Hepatocyte (in vitro differentiated cells): ENCODE results near the gene CHAF1A. TPM values are rescaled to one million over a fixed set of nuclear protein-coding genes. Genes with fewer than 3 reads are reported as not detected.

Source experiments
- DNase-seq: peaks from one replicate; pipeline ENCODE4 v3.0.0-alpha.2; 2016; ENCODE audit warnings: low spot score
- H2AFZ ChIP-seq: fragments of 200-600 bp; sonication (generic); 2 replicates; pipeline ENCODE4 v1.6.0; 2016; ENCODE audit warnings: antibody characterized with exemption, mild to moderate bottlenecking
- H3K27ac ChIP-seq: fragments of 200-600 bp; sonication (generic); 2 replicates; pipeline ENCODE4 v1.5.1; 2016; ENCODE audit warnings: mild to moderate bottlenecking
- H3K27me3 ChIP-seq: fragments of 200-600 bp; sonication (generic); 2 replicates; pipeline ENCODE4 v1.6.1; 2016
- H3K36me3 ChIP-seq: fragments of 200-600 bp; sonication (generic); replicated peaks from 2 replicates; pipeline ENCODE4 v1.5.1; 2016; ENCODE audit warnings: low read depth; ENCODE audit not compliant: insufficient read depth
- H3K4me1 ChIP-seq: fragments of 200-600 bp; sonication (generic); 2 replicates; pipeline ENCODE4 v1.5.1; 2016; ENCODE audit warnings: mild to moderate bottlenecking, moderate library complexity; ENCODE audit not compliant: insufficient read depth
- H3K4me2 ChIP-seq: fragments of 200-600 bp; sonication (generic); 2 replicates; pipeline ENCODE4 v1.6.0; 2016
- H3K4me3 ChIP-seq: fragments of 200-600 bp; sonication (generic); 2 replicates; pipeline ENCODE4 v1.5.1; 2016; ENCODE audit warnings: mild to moderate bottlenecking
- H3K79me2 ChIP-seq: fragments of 200-600 bp; sonication (generic); 2 replicates; pipeline ENCODE4 v1.6.0; 2017; ENCODE audit warnings: mild to moderate bottlenecking
- H3K9me2 ChIP-seq: fragments of 200-600 bp; sonication (generic); replicated peaks from 2 replicates; pipeline ENCODE4 v1.6.0; 2017; ENCODE audit warnings: mild to moderate bottlenecking; ENCODE audit not compliant: insufficient read depth
- H3K9me3 ChIP-seq: fragments of 200-600 bp; sonication (generic); 2 replicates; pipeline ENCODE4 v1.5.1; 2016; ENCODE audit warnings: low read depth, mild to moderate bottlenecking
- H4K20me1 ChIP-seq: fragments of 200-600 bp; sonication (generic); 2 replicates; pipeline ENCODE4 v1.6.0; 2016; ENCODE audit warnings: mild to moderate bottlenecking; ENCODE audit not compliant: insufficient read depth, poor library complexity, severe bottlenecking
- EZH2 ChIP-seq: fragments of 200-600 bp; sonication (generic); IDR thresholded peaks from 2 replicates; pipeline ENCODE4 v1.6.1; 2016; ENCODE audit warnings: antibody characterized with exemption, mild to moderate bottlenecking, borderline replicate concordance
- EZH2phosphoT487 ChIP-seq: fragments of 200-600 bp; sonication (generic); IDR thresholded peaks from one replicate; pipeline ENCODE4 v1.6.1; 2018; ENCODE audit warnings: antibody characterized with exemption, mild to moderate bottlenecking, low read depth, moderate library complexity; ENCODE audit not compliant: unreplicated experiment, severe bottlenecking
- WGBS: methylation state at CpG from one replicate; pipeline ENCODE4 v1.1.6; 2016; ENCODE audit warnings: low lambda C conversion rate; ENCODE audit errors: missing lambda C conversion rate; 5-methylcytosine and 5-hydroxymethylcytosine counted together
- polyA plus RNA-seq: library from polyadenylated mRNA; unstranded; fragments of >200 nt; fragmentation: Nextera tagmentation; extraction: Ambion mirVana; gene quantifications from 2 replicates; pipeline ENCODE4 v1.2.1, GENCODE V29; 2016
- total RNA-seq: library from RNA; depleted of rRNA; stranded (reverse); fragments of >200 nt; gene quantifications from 2 replicates; pipeline ENCODE4 v1.2.3, GENCODE V29; 2014
- TF ChIP-seq, protein P1 (sequence below): fragments of 200-600 bp; sonication (generic); IDR thresholded peaks from 2 replicates; pipeline ENCODE4 v1.5.1; 2016; ENCODE audit warnings: antibody characterized with exemption, mild to moderate bottlenecking; ENCODE audit not compliant: poor library complexity

Gene CHAF1A
- total and polyA plus RNA-seq, 2 experiments from 2014 or later, result 6.2 to 6.5 TPM

DNA sequence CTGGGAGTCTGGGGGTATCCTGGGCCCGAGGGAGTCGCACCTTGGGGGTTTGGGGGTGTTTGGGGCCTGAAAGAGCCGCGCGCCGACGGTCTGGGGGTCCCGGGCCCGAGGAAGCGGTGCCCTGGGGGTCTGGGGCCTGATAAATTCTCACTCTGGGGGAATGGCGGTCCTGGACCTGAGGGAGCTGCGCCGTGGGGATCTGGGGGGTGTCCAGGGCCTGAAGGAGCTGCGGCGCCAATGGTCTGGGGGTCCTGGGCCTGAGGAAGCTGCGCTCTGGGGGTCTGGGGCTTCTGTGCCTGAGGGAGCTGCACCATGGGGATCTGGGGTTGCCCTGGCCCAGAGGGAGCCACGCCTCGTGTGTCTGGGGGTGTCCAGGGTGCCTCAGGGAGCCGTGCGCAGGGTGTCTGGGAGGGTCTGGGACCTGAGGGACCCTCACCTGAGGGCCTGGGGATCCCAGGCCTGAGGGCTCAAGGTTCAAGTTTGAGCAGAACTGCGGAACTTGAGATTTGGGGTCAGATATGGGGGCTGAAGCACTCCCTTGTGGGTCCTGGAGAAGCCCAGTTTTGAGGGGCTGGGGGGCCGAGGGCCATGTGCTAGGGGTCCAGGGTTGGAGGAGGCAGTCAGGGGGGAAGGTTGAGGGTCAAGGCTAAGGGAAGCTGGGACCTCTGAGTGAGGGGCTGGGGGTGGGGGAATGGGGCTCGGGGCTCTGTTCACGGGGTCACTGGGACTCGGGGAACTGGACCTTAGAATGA is 70.7 kb downstream of the CHAF1A start:
- Histone ChIP-seq H3K79me2 (peaks cover 31% of the 10 kb centered on the region), H3K4me2 (peak overlapping the region; percentile 93), H3K9me3 (no peaks in the 10 kb centered on the region), H2AFZ (no peak overlapping the region), H3K4me1 (peaks cover 8% of the 10 kb centered on the region), H3K36me3 (no peaks in the 10 kb centered on the region), H3K27ac (no peak overlapping the region), H4K20me1 (peaks cover 19% of the 10 kb centered on the region), H3K27me3 (no peaks in the 10 kb centered on the region), H3K9me2 (no peaks in the 10 kb centered on the region), H3K4me3 (peak overlapping the region; percentile 14)
- WGBS, result 22% methylated on average over 15 of the region's 25 CpGs
- TF ChIP-seq, protein P1, sequence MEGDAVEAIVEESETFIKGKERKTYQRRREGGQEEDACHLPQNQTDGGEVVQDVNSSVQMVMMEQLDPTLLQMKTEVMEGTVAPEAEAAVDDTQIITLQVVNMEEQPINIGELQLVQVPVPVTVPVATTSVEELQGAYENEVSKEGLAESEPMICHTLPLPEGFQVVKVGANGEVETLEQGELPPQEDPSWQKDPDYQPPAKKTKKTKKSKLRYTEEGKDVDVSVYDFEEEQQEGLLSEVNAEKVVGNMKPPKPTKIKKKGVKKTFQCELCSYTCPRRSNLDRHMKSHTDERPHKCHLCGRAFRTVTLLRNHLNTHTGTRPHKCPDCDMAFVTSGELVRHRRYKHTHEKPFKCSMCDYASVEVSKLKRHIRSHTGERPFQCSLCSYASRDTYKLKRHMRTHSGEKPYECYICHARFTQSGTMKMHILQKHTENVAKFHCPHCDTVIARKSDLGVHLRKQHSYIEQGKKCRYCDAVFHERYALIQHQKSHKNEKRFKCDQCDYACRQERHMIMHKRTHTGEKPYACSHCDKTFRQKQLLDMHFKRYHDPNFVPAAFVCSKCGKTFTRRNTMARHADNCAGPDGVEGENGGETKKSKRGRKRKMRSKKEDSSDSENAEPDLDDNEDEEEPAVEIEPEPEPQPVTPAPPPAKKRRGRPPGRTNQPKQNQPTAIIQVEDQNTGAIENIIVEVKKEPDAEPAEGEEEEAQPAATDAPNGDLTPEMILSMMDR, result no peak
- no peak for TF ChIP-seq EZH2phosphoT487
- no peak for DNase-seq

DNA sequence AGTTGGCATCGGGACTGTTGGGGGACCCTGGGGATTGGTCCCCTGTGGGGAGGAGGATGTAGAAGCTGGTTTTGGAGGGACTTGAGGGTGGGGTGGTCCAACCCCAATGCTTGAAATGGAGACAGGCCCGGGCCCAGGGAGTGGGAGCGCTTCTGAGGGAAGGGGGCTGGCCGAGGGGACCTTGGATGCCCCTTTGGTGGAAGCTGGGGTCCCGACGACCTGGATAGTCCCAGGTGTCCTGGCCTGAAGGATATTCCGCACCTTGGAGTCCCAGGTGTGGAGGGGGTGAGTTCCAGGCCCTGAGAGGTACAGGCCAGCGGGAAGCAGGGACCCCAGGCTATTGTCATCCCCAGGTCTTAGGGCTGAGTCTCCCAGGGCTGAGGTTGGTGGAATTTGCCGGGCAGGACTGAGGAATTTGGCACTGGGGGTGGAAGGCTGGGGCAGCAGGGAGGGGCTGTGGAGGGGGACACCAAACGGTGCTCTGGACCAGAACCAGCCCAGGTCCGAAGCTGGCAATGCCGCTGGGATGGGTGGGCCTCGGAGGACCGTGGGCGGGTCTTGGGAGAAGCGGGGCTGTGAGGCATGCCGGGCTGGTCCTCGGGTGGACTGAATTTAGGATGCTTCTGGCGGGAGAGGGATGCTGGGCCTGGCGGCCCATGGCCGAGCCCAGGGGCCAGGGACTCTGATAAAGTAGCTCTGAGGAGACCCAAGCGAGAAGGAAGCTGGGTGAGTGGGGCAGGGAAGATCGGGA is 71.5 kb downstream of the CHAF1A start:
- H4K20me1 ChIP-seq, result peaks cover 19% of the 10 kb centered on the region
- peak overlapping the region; percentile 43 for H2AFZ ChIP-seq
- peaks cover 8% of the 10 kb centered on the region for H3K4me1 ChIP-seq
- H3K27ac ChIP-seq, result peak overlapping the region; percentile 26
- H3K79me2 ChIP-seq, result peaks cover 31% of the 10 kb centered on the region
- no peaks in the 10 kb centered on the region for H3K9me2 ChIP-seq
- DNase-seq, result no peak
- H3K9me3 ChIP-seq, result no peaks in the 10 kb centered on the region
- TF ChIP-seq EZH2 (no peak), EZH2phosphoT487 (no peak)
- TF ChIP-seq, protein P1, result no peak
- WGBS, result 36% methylated on average over 10 of the region's 23 CpGs
- no peaks in the 10 kb centered on the region for H3K36me3 ChIP-seq
- peak overlapping the region; percentile 28 for H3K4me3 ChIP-seq
- H3K27me3 ChIP-seq, result no peaks in the 10 kb centered on the region
- peak overlapping the region; percentile 93 for H3K4me2 ChIP-seq

DNA sequence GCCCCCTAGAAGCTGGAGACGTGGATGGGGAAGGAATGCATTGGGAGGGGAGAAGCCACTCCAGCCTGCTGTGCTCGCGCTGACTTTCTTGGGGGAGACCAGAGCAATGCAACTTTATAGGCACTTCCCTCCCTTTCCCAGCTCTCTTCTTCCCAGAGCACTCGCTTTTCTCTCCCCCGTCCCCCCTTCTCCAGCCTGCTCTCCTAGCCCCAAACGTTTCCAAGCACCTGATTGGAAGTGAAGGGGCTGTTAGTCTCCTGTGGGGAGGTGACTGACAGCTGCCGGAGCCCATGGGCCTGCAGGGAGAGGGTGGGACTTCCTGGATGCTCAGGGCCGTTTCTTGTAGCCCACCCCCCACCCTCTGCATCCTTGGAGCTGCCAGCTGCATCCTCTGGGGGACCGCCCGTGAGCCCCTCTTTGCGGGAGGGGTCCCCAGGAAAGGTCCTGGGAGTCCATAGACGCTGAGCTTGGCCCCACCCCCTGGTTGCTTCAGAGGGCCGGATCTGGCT is 72.1 kb downstream of the CHAF1A start:
- H3K4me1 ChIP-seq, result peaks cover 8% of the 10 kb centered on the region
- H3K27me3 ChIP-seq, result no peaks in the 10 kb centered on the region
- H2AFZ ChIP-seq, result peak overlapping the region; percentile 43
- no peaks in the 10 kb centered on the region for H3K36me3 ChIP-seq
- 14% methylated on average over 13 of the region's 13 CpGs for WGBS
- H3K4me2 ChIP-seq, result peak overlapping the region; percentile 93
- H3K9me2 ChIP-seq, result no peaks in the 10 kb centered on the region
- H3K27ac ChIP-seq, result peak overlapping the region; percentile 26
- H3K4me3 ChIP-seq, result peak overlapping the region; percentile 28
- DNase-seq, result peak; percentile 81
- H3K9me3 ChIP-seq, result no peaks in the 10 kb centered on the region
- H3K79me2 ChIP-seq, result peaks cover 31% of the 10 kb centered on the region
- peaks cover 19% of the 10 kb centered on the region for H4K20me1 ChIP-seq
- TF ChIP-seq EZH2phosphoT487 (no peak), EZH2 (no peak)
- TF ChIP-seq, protein P1, result no peak
